HEK293 (cell line): ENCODE measurements around the gene SNTG2.

Experiments
- BCL11B ChIP-seq: fragments of 450-650 bp; formaldehyde crosslinking; IDR thresholded peaks from 2 replicates; pipeline ENCODE4 v1.5.1; 2016; ENCODE audit warnings: low read depth, missing biosample characterization, missing genetic modification characterization
- CTCF ChIP-seq: fragments of 450-650 bp; formaldehyde crosslinking; IDR thresholded peaks from 2 replicates; pipeline ENCODE4 v1.5.1; 2016; ENCODE audit warnings: missing biosample characterization, missing genetic modification characterization
- IKZF3 ChIP-seq: fragments of 450-650 bp; IDR thresholded peaks from 2 replicates; pipeline ENCODE4 v1.5.0; 2018; ENCODE audit warnings: missing biosample characterization, mild to moderate bottlenecking, missing genetic modification characterization, moderate library complexity
- ZNF19 ChIP-seq: fragments of 450-650 bp; formaldehyde crosslinking; IDR thresholded peaks from 2 replicates; pipeline ENCODE4; 2016; ENCODE audit warnings: missing biosample characterization, missing genetic modification characterization, low read depth
- ZNF274 ChIP-seq, 2 experiments: fragments of 200-500 bp in 1 of 2; fragments of 450-650 bp in 1 of 2; sonication (Bioruptor generic) in 1 of 2; formaldehyde crosslinking in 1 of 2; IDR thresholded peaks; 2 replicates each; pipeline versions ENCODE4 v1.5.1 to v1.6.1; 2014 to 2016; ENCODE audit warnings: borderline replicate concordance in 1 of 2, inconsistent platforms in 1 of 2, low read length in 1 of 2, missing biosample characterization in 1 of 2, missing genetic modification characterization in 1 of 2
- ZNF658 ChIP-seq: fragments of 450-650 bp; formaldehyde crosslinking; IDR thresholded peaks from 2 replicates; pipeline ENCODE4; 2016; ENCODE audit warnings: missing biosample characterization, missing genetic modification characterization
- TF ChIP-seq, protein P1 (sequence below): fragments of 450-650 bp; formaldehyde crosslinking; IDR thresholded peaks from 2 replicates; pipeline ENCODE4 v1.5.1; 2016; ENCODE audit warnings: missing biosample characterization, missing genetic modification characterization

GRCh38 chr2:1406434-1406833 is 455.8 kb downstream of the SNTG2 start:
- TF ChIP-seq CTCF (tag by site-specific recombination) (no peak), ZNF19 (tag by site-specific recombination) (no peak), IKZF3 (no peak), BCL11B (tag by site-specific recombination) (no peak), ZNF658 (no peak), ZNF274 (IDR thresholded peaks at IDR 0.05; ENCODE audit: low read length) (no peak), ZNF274 (tag by site-specific recombination; IDR thresholded peaks at IDR 0.05; ENCODE audit: borderline replicate concordance) (no peak)
- TF ChIP-seq, protein P1, sequence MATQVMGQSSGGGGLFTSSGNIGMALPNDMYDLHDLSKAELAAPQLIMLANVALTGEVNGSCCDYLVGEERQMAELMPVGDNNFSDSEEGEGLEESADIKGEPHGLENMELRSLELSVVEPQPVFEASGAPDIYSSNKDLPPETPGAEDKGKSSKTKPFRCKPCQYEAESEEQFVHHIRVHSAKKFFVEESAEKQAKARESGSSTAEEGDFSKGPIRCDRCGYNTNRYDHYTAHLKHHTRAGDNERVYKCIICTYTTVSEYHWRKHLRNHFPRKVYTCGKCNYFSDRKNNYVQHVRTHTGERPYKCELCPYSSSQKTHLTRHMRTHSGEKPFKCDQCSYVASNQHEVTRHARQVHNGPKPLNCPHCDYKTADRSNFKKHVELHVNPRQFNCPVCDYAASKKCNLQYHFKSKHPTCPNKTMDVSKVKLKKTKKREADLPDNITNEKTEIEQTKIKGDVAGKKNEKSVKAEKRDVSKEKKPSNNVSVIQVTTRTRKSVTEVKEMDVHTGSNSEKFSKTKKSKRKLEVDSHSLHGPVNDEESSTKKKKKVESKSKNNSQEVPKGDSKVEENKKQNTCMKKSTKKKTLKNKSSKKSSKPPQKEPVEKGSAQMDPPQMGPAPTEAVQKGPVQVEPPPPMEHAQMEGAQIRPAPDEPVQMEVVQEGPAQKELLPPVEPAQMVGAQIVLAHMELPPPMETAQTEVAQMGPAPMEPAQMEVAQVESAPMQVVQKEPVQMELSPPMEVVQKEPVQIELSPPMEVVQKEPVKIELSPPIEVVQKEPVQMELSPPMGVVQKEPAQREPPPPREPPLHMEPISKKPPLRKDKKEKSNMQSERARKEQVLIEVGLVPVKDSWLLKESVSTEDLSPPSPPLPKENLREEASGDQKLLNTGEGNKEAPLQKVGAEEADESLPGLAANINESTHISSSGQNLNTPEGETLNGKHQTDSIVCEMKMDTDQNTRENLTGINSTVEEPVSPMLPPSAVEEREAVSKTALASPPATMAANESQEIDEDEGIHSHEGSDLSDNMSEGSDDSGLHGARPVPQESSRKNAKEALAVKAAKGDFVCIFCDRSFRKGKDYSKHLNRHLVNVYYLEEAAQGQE (tag by site-specific recombination): no peak
